ENCODE results near the gene ZNF407. TPM values are rescaled to one million over a fixed set of nuclear protein-coding genes. Genes with fewer than 3 reads are reported as not detected.
"Not testable (repeated sequence)": the region's sequence is repeated elsewhere in the genome, so short reads cannot be mapped to it uniquely, and the experiment has no call there.

ZNF407 gene
- total RNA-seq, 1 donor from 2014 or later, result 15.1 TPM

- H3K4me3 ChIP-seq (ENCODE audit: low read length in 3 of 3), result no peak overlapping the region
- H3K9me3 ChIP-seq (ENCODE audit: control insufficient read depth in 3 of 3, low read length in 3 of 3), result no peaks in the 10 kb centered on the region
- H3K4me1 ChIP-seq (ENCODE audit: control insufficient read depth in 3 of 3, insufficient read depth in 3 of 3, low read length in 3 of 3), result no peaks in the 10 kb centered on the region
- peaks cover 0 to 8% (median 0%) of the 10 kb centered on the region in 3 donors for H3K27me3 ChIP-seq (ENCODE audit: control insufficient read depth in 3 of 3, insufficient read depth in 3 of 3, low read length in 3 of 3)
- H3K36me3 ChIP-seq (ENCODE audit: control insufficient read depth in 3 of 3, insufficient read depth in 3 of 3, low read length in 3 of 3), result no peaks in the 10 kb centered on the region
- H3K9ac ChIP-seq (ENCODE audit: low read depth in 1 of 3, low read length in 3 of 3), result no peak overlapping the region
- no peak overlapping the region for H3K27ac ChIP-seq (ENCODE audit: low read depth, low read length)
Observed at GRCh38 chr18:74562775-74563174, 34.9 kb upstream of the ZNF407 start.

- no peak overlapping the region for H3K9ac ChIP-seq (ENCODE audit: low read depth in 1 of 3, low read length in 3 of 3)
- H3K4me3 ChIP-seq (ENCODE audit: low read length in 3 of 3), result no peak overlapping the region
- H3K27me3 ChIP-seq (ENCODE audit: control insufficient read depth in 3 of 3, insufficient read depth in 3 of 3, low read length in 3 of 3), result peaks cover 0 to 12% (median 4%) of the 10 kb centered on the region in 3 donors
- no peak overlapping the region for H3K27ac ChIP-seq (ENCODE audit: low read depth, low read length)
- H3K9me3 ChIP-seq (ENCODE audit: control insufficient read depth in 3 of 3, low read length in 3 of 3), result no peaks in the 10 kb centered on the region
- H3K36me3 ChIP-seq (ENCODE audit: control insufficient read depth in 3 of 3, insufficient read depth in 3 of 3, low read length in 3 of 3), result no peaks in the 10 kb centered on the region
- no peaks in the 10 kb centered on the region for H3K4me1 ChIP-seq (ENCODE audit: control insufficient read depth in 3 of 3, insufficient read depth in 3 of 3, low read length in 3 of 3)
Observed at GRCh38 chr18:74563999-74564398, 33.7 kb upstream of the ZNF407 start.

GRCh38 chr18:74565164-74565563 is 32.5 kb upstream of the ZNF407 start:
- H3K27ac ChIP-seq (ENCODE audit: low read depth, low read length); H3K9me3 ChIP-seq (ENCODE audit: control insufficient read depth in 3 of 3, low read length in 3 of 3); H3K4me1 ChIP-seq (ENCODE audit: control insufficient read depth in 3 of 3, insufficient read depth in 3 of 3, low read length in 3 of 3); H3K9ac ChIP-seq (ENCODE audit: low read depth in 1 of 3, low read length in 3 of 3); H3K36me3 ChIP-seq (ENCODE audit: control insufficient read depth in 3 of 3, insufficient read depth in 3 of 3, low read length in 3 of 3); H3K4me3 ChIP-seq (ENCODE audit: low read length in 3 of 3): not testable (repeated sequence)
- peaks cover 2 to 12% (median 4%) of the 10 kb centered on the region in 3 donors for H3K27me3 ChIP-seq (ENCODE audit: control insufficient read depth in 3 of 3, insufficient read depth in 3 of 3, low read length in 3 of 3)

GRCh38 chr18:74565993-74566392 is 31.7 kb upstream of the ZNF407 start:
- H3K4me1 ChIP-seq (ENCODE audit: control insufficient read depth in 3 of 3, insufficient read depth in 3 of 3, low read length in 3 of 3); H3K9ac ChIP-seq (ENCODE audit: low read depth in 1 of 3, low read length in 3 of 3); H3K27ac ChIP-seq (ENCODE audit: low read depth, low read length); H3K9me3 ChIP-seq (ENCODE audit: control insufficient read depth in 3 of 3, low read length in 3 of 3); H3K4me3 ChIP-seq (ENCODE audit: low read length in 3 of 3); H3K36me3 ChIP-seq (ENCODE audit: control insufficient read depth in 3 of 3, insufficient read depth in 3 of 3, low read length in 3 of 3): not testable (repeated sequence)
- peaks cover 2 to 12% (median 4%) of the 10 kb centered on the region in 3 donors for H3K27me3 ChIP-seq (ENCODE audit: control insufficient read depth in 3 of 3, insufficient read depth in 3 of 3, low read length in 3 of 3)

- H3K27ac ChIP-seq (ENCODE audit: low read depth, low read length), result no peak overlapping the region
- H3K9me3 ChIP-seq (ENCODE audit: control insufficient read depth in 3 of 3, low read length in 3 of 3), result no peaks in the 10 kb centered on the region
- H3K4me3 ChIP-seq (ENCODE audit: low read length in 3 of 3), result no peak overlapping the region
- no peak overlapping the region for H3K9ac ChIP-seq (ENCODE audit: low read depth in 1 of 3, low read length in 3 of 3)
- H3K27me3 ChIP-seq (ENCODE audit: control insufficient read depth in 3 of 3, insufficient read depth in 3 of 3, low read length in 3 of 3), result peaks cover 2 to 12% (median 4%) of the 10 kb centered on the region in 3 donors
- no peaks in the 10 kb centered on the region for H3K4me1 ChIP-seq (ENCODE audit: control insufficient read depth in 3 of 3, insufficient read depth in 3 of 3, low read length in 3 of 3)
- no peaks in the 10 kb centered on the region for H3K36me3 ChIP-seq (ENCODE audit: control insufficient read depth in 3 of 3, insufficient read depth in 3 of 3, low read length in 3 of 3)
Observed at GRCh38 chr18:74567822-74568221, 29.8 kb upstream of the ZNF407 start.

GRCh38 chr18:74569401-74569800 is 28.3 kb upstream of the ZNF407 start:
- Histone ChIP-seq H3K9me3 (ENCODE audit: control insufficient read depth in 3 of 3, low read length in 3 of 3) (no peaks in the 10 kb centered on the region), H3K4me1 (ENCODE audit: control insufficient read depth in 3 of 3, insufficient read depth in 3 of 3, low read length in 3 of 3) (no peaks in the 10 kb centered on the region), H3K36me3 (ENCODE audit: control insufficient read depth in 3 of 3, insufficient read depth in 3 of 3, low read length in 3 of 3) (no peaks in the 10 kb centered on the region), H3K4me3 (ENCODE audit: low read length in 3 of 3) (no peak overlapping the region), H3K27ac (ENCODE audit: low read depth, low read length) (no peak overlapping the region), H3K9ac (ENCODE audit: low read depth in 1 of 3, low read length in 3 of 3) (no peak overlapping the region), H3K27me3 (ENCODE audit: control insufficient read depth in 3 of 3, insufficient read depth in 3 of 3, low read length in 3 of 3) (peaks cover 4 to 12% (median 5%) of the 10 kb centered on the region in 3 donors)

DNA sequence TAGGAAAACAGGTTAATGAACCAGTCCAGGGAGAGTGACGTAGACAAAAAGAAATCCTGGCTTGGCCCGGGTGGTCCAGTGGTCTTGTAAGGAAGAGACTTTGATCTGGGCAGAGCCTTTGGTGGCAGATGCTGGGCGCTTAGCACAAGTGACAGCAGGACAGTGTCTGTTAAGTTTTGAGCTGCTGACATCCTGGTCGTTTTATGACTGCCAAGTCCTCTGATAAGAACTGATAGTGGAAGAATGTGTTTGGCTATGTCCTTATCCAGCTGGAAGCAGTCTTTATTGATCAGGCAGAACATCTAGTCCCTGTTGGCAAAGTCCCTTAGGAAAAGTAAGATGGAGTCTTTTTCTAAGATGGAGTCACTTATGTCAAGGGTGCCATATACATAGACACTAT is 27.4 kb upstream of the ZNF407 start:
- H3K9me3 ChIP-seq (ENCODE audit: control insufficient read depth in 3 of 3, low read length in 3 of 3), result no peaks in the 10 kb centered on the region

DNA sequence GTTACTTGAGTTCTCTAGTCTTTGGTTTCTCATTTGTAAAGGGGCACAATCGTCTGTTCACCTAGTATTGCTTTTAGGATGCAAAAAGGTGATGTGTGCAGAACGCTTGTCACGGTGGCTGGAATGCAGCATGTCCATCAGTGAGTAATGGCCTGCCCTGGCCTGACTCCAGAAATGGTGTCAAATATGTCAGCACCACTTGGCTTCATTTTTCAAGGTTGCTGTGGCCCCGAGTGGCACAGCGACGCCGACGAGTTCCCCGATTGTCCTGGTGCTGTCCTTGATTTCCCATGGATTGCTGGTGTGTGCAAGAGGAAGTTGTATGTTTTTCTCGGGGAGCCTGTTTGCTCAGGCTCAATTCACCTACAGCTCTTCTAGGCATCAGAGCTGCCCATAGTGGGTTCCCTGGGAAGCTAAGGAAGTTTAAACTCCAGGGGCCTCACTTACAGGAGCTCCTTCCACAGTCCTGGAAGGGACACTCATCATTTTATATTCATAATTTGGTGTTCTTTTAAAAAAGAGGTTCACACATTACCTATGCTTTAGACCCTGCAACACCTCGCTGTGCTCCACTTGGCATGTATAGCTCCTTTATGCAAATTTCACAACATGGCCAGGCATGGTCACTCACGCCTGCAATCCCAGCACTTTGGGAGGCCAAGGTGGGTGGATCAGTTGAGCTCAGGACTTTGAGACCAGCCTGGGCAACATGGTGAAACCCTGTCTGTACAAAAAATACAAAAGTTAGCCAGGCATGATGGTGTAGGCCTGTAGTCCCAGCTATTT is 25.6 kb upstream of the ZNF407 start:
- Histone ChIP-seq H3K27me3 (ENCODE audit: control insufficient read depth in 3 of 3, insufficient read depth in 3 of 3, low read length in 3 of 3) (peaks cover 4 to 12% (median 9%) of the 10 kb centered on the region in 3 donors), H3K9me3 (ENCODE audit: control insufficient read depth in 3 of 3, low read length in 3 of 3) (no peaks in the 10 kb centered on the region), H3K4me3 (ENCODE audit: low read length in 3 of 3) (no peak overlapping the region), H3K27ac (ENCODE audit: low read depth, low read length) (no peak overlapping the region), H3K36me3 (ENCODE audit: control insufficient read depth in 3 of 3, insufficient read depth in 3 of 3, low read length in 3 of 3) (no peaks in the 10 kb centered on the region), H3K9ac (ENCODE audit: low read depth in 1 of 3, low read length in 3 of 3) (no peak overlapping the region), H3K4me1 (ENCODE audit: control insufficient read depth in 3 of 3, insufficient read depth in 3 of 3, low read length in 3 of 3) (no peaks in the 10 kb centered on the region)

More for the DNA sequence above, 27.4 kb upstream of the ZNF407 start:
- Histone ChIP-seq H3K36me3 (ENCODE audit: control insufficient read depth in 3 of 3, insufficient read depth in 3 of 3, low read length in 3 of 3) (no peaks in the 10 kb centered on the region), H3K9ac (ENCODE audit: low read depth in 1 of 3, low read length in 3 of 3) (no peak overlapping the region), H3K4me3 (ENCODE audit: low read length in 3 of 3) (no peak overlapping the region), H3K27me3 (ENCODE audit: control insufficient read depth in 3 of 3, insufficient read depth in 3 of 3, low read length in 3 of 3) (peaks cover 4 to 12% (median 5%) of the 10 kb centered on the region in 3 donors), H3K4me1 (ENCODE audit: control insufficient read depth in 3 of 3, insufficient read depth in 3 of 3, low read length in 3 of 3) (no peaks in the 10 kb centered on the region), H3K27ac (ENCODE audit: low read depth, low read length) (no peak overlapping the region)

GRCh38 chr18:74573053-74573452 is 24.6 kb upstream of the ZNF407 start:
- Histone ChIP-seq H3K9me3 (ENCODE audit: control insufficient read depth in 3 of 3, low read length in 3 of 3) (no peaks in the 10 kb centered on the region), H3K9ac (ENCODE audit: low read depth in 1 of 3, low read length in 3 of 3) (no peak overlapping the region), H3K27ac (ENCODE audit: low read depth, low read length) (no peak overlapping the region), H3K27me3 (ENCODE audit: control insufficient read depth in 3 of 3, insufficient read depth in 3 of 3, low read length in 3 of 3) (peaks cover 2 to 9% (median 6%) of the 10 kb centered on the region in 3 donors), H3K4me3 (ENCODE audit: low read length in 3 of 3) (no peak overlapping the region), H3K4me1 (ENCODE audit: control insufficient read depth in 3 of 3, insufficient read depth in 3 of 3, low read length in 3 of 3) (no peaks in the 10 kb centered on the region), H3K36me3 (ENCODE audit: control insufficient read depth in 3 of 3, insufficient read depth in 3 of 3, low read length in 3 of 3) (no peaks in the 10 kb centered on the region)

DNA sequence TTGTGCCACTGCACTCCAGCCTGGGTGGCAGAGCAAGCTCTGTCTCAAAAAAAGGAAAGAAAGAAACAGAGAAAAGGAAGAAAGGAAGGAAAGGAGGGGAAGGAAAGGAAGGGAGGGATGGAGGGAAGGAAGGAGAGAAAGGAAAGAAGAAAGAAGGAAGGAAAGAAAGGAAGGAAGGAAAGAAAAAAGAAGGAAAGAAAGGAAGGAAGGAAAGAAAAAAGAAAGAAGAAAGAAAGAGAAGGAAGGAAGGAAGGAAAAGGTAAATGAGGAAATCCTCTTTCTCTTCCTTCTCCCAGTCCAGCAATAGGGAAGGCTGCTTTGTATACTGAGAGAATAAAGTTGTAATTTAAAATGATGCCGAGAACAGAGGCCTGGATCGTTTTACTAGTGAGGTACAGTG is 22.8 kb upstream of the ZNF407 start:
- Histone ChIP-seq H3K36me3 (ENCODE audit: control insufficient read depth in 3 of 3, insufficient read depth in 3 of 3, low read length in 3 of 3) (no peaks in the 10 kb centered on the region), H3K9me3 (ENCODE audit: control insufficient read depth in 3 of 3, low read length in 3 of 3) (no peaks in the 10 kb centered on the region), H3K9ac (ENCODE audit: low read depth in 1 of 3, low read length in 3 of 3) (no peak overlapping the region), H3K27me3 (ENCODE audit: control insufficient read depth in 3 of 3, insufficient read depth in 3 of 3, low read length in 3 of 3) (peaks cover 3 to 6% (median 3%) of the 10 kb centered on the region in 3 donors), H3K4me3 (ENCODE audit: low read length in 3 of 3) (no peak overlapping the region), H3K27ac (ENCODE audit: low read depth, low read length) (no peak overlapping the region), H3K4me1 (ENCODE audit: control insufficient read depth in 3 of 3, insufficient read depth in 3 of 3, low read length in 3 of 3) (no peaks in the 10 kb centered on the region)

Measured in skeletal muscle tissue (tissue), 4 donors.